ENCODE results near the gene RICTOR.
"Not testable (repeated sequence)": the region's sequence is repeated elsewhere in the genome, so short reads cannot be mapped to it uniquely, and the experiment has no call there.

DNA sequence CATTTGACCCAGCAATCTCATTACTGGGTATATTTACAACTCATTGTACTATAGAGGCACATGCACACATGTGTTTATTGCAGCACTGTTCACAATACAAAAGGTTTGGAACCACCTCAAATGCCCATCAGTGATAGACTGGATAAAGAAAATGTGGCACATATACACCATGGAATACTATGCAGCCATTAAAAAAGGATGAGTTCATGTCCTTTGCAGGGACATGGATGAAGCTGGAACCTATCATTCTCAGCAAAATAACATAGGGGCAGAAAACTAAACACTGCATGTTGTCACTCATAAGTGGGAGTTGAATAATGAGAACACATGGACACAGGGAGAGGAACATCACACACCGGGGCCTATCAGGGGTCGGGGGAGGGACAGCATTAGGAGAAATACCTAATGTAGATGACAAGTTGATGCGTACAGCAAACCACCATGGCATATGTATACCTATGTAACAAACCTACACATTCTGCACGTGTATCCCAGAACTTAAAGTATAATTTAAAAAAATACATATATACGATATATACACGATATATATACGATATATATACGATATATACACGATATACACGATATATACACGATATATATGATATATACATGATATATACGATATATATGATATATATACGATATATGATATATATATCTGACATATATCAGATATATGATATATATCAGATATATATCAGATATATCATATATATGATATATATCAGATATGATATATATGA is 84.1 kb downstream of the RICTOR start:
- TF ChIP-seq EZH2phosphoT487 (conservative IDR thresholded peaks at IDR 0.05; ENCODE audit: low read length), result not testable (repeated sequence)
- TF ChIP-seq, protein P1, sequence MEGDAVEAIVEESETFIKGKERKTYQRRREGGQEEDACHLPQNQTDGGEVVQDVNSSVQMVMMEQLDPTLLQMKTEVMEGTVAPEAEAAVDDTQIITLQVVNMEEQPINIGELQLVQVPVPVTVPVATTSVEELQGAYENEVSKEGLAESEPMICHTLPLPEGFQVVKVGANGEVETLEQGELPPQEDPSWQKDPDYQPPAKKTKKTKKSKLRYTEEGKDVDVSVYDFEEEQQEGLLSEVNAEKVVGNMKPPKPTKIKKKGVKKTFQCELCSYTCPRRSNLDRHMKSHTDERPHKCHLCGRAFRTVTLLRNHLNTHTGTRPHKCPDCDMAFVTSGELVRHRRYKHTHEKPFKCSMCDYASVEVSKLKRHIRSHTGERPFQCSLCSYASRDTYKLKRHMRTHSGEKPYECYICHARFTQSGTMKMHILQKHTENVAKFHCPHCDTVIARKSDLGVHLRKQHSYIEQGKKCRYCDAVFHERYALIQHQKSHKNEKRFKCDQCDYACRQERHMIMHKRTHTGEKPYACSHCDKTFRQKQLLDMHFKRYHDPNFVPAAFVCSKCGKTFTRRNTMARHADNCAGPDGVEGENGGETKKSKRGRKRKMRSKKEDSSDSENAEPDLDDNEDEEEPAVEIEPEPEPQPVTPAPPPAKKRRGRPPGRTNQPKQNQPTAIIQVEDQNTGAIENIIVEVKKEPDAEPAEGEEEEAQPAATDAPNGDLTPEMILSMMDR (IDR thresholded peaks at IDR 0.05; ENCODE audit: insufficient read depth, low read length, poor library complexity, severe bottlenecking), result not testable (repeated sequence)

Measured in SU-DHL-6 (cell line).